HEK293 (cell line): Measurements from ENCODE around the gene IMMP2L.

Experiments used
- CTCF ChIA-PET: fragments of 350-600 bp; formaldehyde crosslinking; extraction: SDS; loops from one replicate; lab custom pipeline; 2021; ENCODE audit warnings: antibody characterized with exemption; lab: Yijun Ruan, JAX
- POLR2A ChIA-PET: fragments of 300-600 bp; formaldehyde crosslinking; extraction: SDS; loops from one replicate; lab custom pipeline; 2020; ENCODE audit warnings: antibody characterized with exemption, inconsistent platforms; lab: Yijun Ruan, JAX
- H3K27ac ChIP-seq: fragments of 200-500 bp; sonication (Bioruptor generic); 2 replicates; pipeline ENCODE4 v1.5.1; 2014; ENCODE audit warnings: low read depth, low read length, control low read depth, inconsistent platforms; ENCODE audit errors: extremely low read depth
- H3K36me3 ChIP-seq, 2 experiments: fragments of 200-500 bp in 1 of 2; sonication (Bioruptor generic) in 1 of 2; 1 replicate in 1 of 2; 2 replicates in 1 of 2; pipeline ENCODE4 v1.5.1; 2014 to 2017; ENCODE audit warnings: inconsistent platforms in 2 of 2, low read length in 2 of 2; ENCODE audit not compliant: control insufficient read depth in 2 of 2, insufficient read depth in 1 of 2
- H3K4me1 ChIP-seq: fragments of 200-500 bp; sonication (Bioruptor generic); 2 replicates; pipeline ENCODE4 v1.5.1; 2014; ENCODE audit warnings: mild to moderate bottlenecking, low read length, inconsistent platforms; ENCODE audit not compliant: control insufficient read depth, insufficient read depth
- H3K4me3 ChIP-seq: 2 replicates; pipeline ENCODE4 v1.5.1; 2011; ENCODE audit warnings: low read depth, mild to moderate bottlenecking, control low read depth, low read length, moderate library complexity
- H3K9me3 ChIP-seq: fragments of 200-500 bp; sonication (Bioruptor generic); 2 replicates; pipeline ENCODE4 v1.5.1; 2014; ENCODE audit warnings: low read depth, low read length, inconsistent platforms; ENCODE audit not compliant: control insufficient read depth, insufficient read depth
- HOXD13 ChIP-seq: sonication (generic); formaldehyde crosslinking; IDR thresholded peaks from 2 replicates; pipeline ENCODE4 v1.8.0; 2022; ENCODE audit warnings: missing genetic modification reagents, borderline replicate concordance
- KLF7 ChIP-seq: fragments of 450-650 bp; formaldehyde crosslinking; IDR thresholded peaks from 2 replicates; pipeline ENCODE4 v1.5.1; 2016; ENCODE audit warnings: missing biosample characterization, missing genetic modification characterization, borderline replicate concordance
- ZNF132 ChIP-seq: fragments of 450-650 bp; formaldehyde crosslinking; IDR thresholded peaks from 2 replicates; pipeline ENCODE4 v1.5.1; 2017; ENCODE audit warnings: missing biosample characterization, missing genetic modification characterization, borderline replicate concordance
- ZNF311 ChIP-seq: fragments of 450-650 bp; formaldehyde crosslinking; IDR thresholded peaks from 2 replicates; pipeline ENCODE4 v1.5.1; 2017; ENCODE audit warnings: missing biosample characterization, missing genetic modification characterization, borderline replicate concordance
- ZNF514 ChIP-seq: fragments of 450-650 bp; formaldehyde crosslinking; IDR thresholded peaks from 2 replicates; pipeline ENCODE4 v1.5.1; 2016; ENCODE audit warnings: missing biosample characterization, missing genetic modification characterization
- ZNF530 ChIP-seq: fragments of 450-650 bp; formaldehyde crosslinking; IDR thresholded peaks from 2 replicates; pipeline ENCODE4 v1.5.1; 2016; ENCODE audit warnings: low read depth, missing biosample characterization, missing genetic modification characterization
- ZNF621 ChIP-seq: fragments of 450-650 bp; formaldehyde crosslinking; IDR thresholded peaks from 2 replicates; pipeline ENCODE4 v1.5.1; 2017; ENCODE audit warnings: missing biosample characterization, missing genetic modification characterization
- ZNF623 ChIP-seq: fragments of 450-650 bp; formaldehyde crosslinking; IDR thresholded peaks from 2 replicates; pipeline ENCODE4 v1.5.1; 2016; ENCODE audit warnings: missing biosample characterization, missing genetic modification characterization
- ZNF654 ChIP-seq: fragments of 450-650 bp; formaldehyde crosslinking; IDR thresholded peaks from 2 replicates; pipeline ENCODE4 v1.5.1; 2016; ENCODE audit warnings: low read depth, missing biosample characterization, missing genetic modification characterization
- ZNF660 ChIP-seq: fragments of 450-650 bp; IDR thresholded peaks from 2 replicates; pipeline ENCODE4 v1.5.1; 2018; ENCODE audit warnings: missing biosample characterization, mild to moderate bottlenecking, missing genetic modification characterization
- ZNF830 ChIP-seq: fragments of 450-650 bp; IDR thresholded peaks from 2 replicates; pipeline ENCODE4 v1.5.0; 2018; ENCODE audit warnings: missing biosample characterization, missing genetic modification characterization, low read depth, mild to moderate bottlenecking, moderate library complexity
- ZXDB ChIP-seq: fragments of 450-650 bp; formaldehyde crosslinking; IDR thresholded peaks from 2 replicates; pipeline ENCODE4 v1.5.1; 2016; ENCODE audit warnings: missing biosample characterization, missing genetic modification characterization
- TF ChIP-seq, protein P1 (sequence below): fragments of 450-650 bp; formaldehyde crosslinking; IDR thresholded peaks from 2 replicates; pipeline ENCODE4 v1.5.1; 2016; ENCODE audit warnings: missing biosample characterization, missing genetic modification characterization
- TF ChIP-seq, protein P2 (sequence below): fragments of 450-650 bp; IDR thresholded peaks from 2 replicates; pipeline ENCODE4 v1.5.1; 2018; ENCODE audit warnings: missing biosample characterization, missing genetic modification characterization
- TF ChIP-seq, protein P3 (sequence below): fragments of 450-650 bp; formaldehyde crosslinking; IDR thresholded peaks from 2 replicates; pipeline ENCODE4 v1.5.0; 2017; ENCODE audit warnings: missing biosample characterization, missing genetic modification characterization, borderline replicate concordance
- TF ChIP-seq, protein P4 (sequence below): fragments of 450-650 bp; formaldehyde crosslinking; IDR thresholded peaks from 2 replicates; pipeline ENCODE4 v1.5.1; 2016; ENCODE audit warnings: missing biosample characterization, missing genetic modification characterization
- TF ChIP-seq, protein P5 (sequence below): fragments of 450-650 bp; formaldehyde crosslinking; IDR thresholded peaks from 2 replicates; pipeline ENCODE4 v1.5.1; 2017; ENCODE audit warnings: missing biosample characterization, missing genetic modification characterization
- TF ChIP-seq, protein P6 (sequence below): fragments of 450-650 bp; formaldehyde crosslinking; IDR thresholded peaks from 2 replicates; pipeline ENCODE4 v1.5.1; 2016; ENCODE audit warnings: missing biosample characterization, missing genetic modification characterization

Gene IMMP2L

DNA sequence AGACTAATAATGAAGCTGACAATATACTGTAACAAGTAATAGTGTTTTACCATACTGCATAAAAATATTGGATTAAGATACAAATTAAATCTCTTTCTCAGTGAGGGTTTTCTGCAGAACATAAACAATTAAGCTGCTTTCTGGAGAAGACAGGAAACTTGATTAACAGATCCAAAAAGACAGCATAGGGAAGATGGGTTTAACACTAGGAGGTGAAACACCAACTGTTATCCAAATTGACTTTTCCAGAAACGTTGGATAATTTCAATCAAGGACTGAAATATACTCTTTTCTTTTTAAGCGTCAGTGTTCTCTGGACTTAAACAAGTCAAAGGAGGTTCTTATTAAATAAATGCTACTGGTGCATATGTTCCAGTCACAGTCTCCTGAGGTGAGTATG lies 45.3 kb upstream of the IMMP2L start:
- no peak overlapping the region for H3K27ac ChIP-seq
- no peak overlapping the region for H3K4me3 ChIP-seq
- H3K4me1 ChIP-seq = no peaks in the 10 kb centered on the region
- POLR2A ChIA-PET = no interaction called here
- CTCF ChIA-PET = interaction anchor here (0.6 kb wide), 1 partner anchor 9 kb away, joined by 4 read pairs; no protein-coding TSS in a partner anchor
- TF ChIP-seq ZNF623 (tag by site-specific recombination) = no peak
- no peaks in the 10 kb centered on the region for H3K9me3 ChIP-seq
- H3K36me3 ChIP-seq = no peaks in the 10 kb centered on the region

DNA sequence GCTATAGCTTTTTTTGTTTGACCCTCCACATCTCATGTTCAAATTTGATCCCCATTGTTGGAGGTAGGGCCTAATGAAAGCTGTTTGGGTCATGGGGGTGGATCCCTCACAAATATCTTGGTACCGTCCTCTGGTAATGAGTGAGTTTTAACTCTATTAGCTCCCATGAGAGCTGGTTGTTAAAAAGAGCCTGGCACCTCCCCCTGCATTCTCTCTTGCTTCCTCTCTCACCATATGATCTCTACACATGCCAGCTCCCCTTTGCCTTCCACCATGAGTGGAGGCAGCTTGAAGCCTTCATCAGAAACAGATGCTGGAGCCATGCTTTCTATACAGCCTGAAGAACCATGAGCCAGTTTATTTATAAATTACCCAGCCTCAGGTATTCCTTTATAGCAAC lies 43.0 kb upstream of the IMMP2L start:
- TF ChIP-seq, protein P1, sequence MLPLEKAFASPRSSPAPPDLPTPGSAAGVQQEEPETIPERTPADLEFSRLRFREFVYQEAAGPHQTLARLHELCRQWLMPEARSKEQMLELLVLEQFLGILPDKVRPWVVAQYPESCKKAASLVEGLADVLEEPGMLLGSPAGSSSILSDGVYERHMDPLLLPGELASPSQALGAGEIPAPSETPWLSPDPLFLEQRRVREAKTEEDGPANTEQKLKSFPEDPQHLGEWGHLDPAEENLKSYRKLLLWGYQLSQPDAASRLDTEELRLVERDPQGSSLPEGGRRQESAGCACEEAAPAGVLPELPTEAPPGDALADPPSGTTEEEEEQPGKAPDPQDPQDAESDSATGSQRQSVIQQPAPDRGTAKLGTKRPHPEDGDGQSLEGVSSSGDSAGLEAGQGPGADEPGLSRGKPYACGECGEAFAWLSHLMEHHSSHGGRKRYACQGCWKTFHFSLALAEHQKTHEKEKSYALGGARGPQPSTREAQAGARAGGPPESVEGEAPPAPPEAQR (tag by site-specific recombination) = no peak
- TF ChIP-seq, protein P2, sequence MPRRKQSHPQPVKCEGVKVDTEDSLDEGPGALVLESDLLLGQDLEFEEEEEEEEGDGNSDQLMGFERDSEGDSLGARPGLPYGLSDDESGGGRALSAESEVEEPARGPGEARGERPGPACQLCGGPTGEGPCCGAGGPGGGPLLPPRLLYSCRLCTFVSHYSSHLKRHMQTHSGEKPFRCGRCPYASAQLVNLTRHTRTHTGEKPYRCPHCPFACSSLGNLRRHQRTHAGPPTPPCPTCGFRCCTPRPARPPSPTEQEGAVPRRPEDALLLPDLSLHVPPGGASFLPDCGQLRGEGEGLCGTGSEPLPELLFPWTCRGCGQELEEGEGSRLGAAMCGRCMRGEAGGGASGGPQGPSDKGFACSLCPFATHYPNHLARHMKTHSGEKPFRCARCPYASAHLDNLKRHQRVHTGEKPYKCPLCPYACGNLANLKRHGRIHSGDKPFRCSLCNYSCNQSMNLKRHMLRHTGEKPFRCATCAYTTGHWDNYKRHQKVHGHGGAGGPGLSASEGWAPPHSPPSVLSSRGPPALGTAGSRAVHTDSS = no peak
- TF ChIP-seq HOXD13 (CRISPR knock-in tag) (no peak), ZNF514 (tag by site-specific recombination) (no peak), ZXDB (tag by site-specific recombination) (no peak), ZNF530 (tag by site-specific recombination) (no peak), ZNF311 (tag by site-specific recombination) (no peak)
- TF ChIP-seq, protein P3, sequence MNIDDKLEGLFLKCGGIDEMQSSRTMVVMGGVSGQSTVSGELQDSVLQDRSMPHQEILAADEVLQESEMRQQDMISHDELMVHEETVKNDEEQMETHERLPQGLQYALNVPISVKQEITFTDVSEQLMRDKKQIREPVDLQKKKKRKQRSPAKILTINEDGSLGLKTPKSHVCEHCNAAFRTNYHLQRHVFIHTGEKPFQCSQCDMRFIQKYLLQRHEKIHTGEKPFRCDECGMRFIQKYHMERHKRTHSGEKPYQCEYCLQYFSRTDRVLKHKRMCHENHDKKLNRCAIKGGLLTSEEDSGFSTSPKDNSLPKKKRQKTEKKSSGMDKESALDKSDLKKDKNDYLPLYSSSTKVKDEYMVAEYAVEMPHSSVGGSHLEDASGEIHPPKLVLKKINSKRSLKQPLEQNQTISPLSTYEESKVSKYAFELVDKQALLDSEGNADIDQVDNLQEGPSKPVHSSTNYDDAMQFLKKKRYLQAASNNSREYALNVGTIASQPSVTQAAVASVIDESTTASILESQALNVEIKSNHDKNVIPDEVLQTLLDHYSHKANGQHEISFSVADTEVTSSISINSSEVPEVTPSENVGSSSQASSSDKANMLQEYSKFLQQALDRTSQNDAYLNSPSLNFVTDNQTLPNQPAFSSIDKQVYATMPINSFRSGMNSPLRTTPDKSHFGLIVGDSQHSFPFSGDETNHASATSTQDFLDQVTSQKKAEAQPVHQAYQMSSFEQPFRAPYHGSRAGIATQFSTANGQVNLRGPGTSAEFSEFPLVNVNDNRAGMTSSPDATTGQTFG (tag by site-specific recombination) = no peak
- no peaks in the 10 kb centered on the region for H3K36me3 ChIP-seq
- POLR2A ChIA-PET = no interaction called here
- no peaks in the 10 kb centered on the region for H3K9me3 ChIP-seq
- CTCF ChIA-PET = no interaction called here
- H3K27ac ChIP-seq = no peak overlapping the region
- H3K4me3 ChIP-seq = no peak overlapping the region
- no peaks in the 10 kb centered on the region for H3K4me1 ChIP-seq

DNA sequence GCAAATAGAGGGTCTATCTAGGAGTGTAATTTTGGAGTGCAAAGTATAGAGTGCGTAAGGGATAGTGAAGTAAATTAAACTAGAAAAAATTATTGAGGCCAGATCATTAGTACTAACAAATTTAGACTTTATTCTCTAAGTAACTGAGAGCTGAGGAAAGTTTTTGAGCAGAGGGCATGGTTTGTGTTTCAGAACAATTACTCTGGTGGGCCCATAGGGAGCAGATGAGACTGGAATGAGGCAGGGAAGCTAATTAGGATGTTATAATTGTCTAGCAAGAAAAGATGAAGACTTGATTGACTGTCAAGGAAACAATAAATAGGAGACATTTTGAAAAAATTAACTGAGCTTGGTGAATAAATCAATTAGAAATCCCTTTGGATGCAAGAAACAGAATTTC lies 37.8 kb upstream of the IMMP2L start:
- Histone ChIP-seq H3K36me3 (no peaks in the 10 kb centered on the region), H3K4me3 (no peak overlapping the region), H3K4me1 (no peaks in the 10 kb centered on the region), H3K9me3 (no peaks in the 10 kb centered on the region), H3K27ac (no peak overlapping the region)
- ChIA-PET CTCF (no interaction called here), POLR2A (no interaction called here)
- TF ChIP-seq, protein P4, sequence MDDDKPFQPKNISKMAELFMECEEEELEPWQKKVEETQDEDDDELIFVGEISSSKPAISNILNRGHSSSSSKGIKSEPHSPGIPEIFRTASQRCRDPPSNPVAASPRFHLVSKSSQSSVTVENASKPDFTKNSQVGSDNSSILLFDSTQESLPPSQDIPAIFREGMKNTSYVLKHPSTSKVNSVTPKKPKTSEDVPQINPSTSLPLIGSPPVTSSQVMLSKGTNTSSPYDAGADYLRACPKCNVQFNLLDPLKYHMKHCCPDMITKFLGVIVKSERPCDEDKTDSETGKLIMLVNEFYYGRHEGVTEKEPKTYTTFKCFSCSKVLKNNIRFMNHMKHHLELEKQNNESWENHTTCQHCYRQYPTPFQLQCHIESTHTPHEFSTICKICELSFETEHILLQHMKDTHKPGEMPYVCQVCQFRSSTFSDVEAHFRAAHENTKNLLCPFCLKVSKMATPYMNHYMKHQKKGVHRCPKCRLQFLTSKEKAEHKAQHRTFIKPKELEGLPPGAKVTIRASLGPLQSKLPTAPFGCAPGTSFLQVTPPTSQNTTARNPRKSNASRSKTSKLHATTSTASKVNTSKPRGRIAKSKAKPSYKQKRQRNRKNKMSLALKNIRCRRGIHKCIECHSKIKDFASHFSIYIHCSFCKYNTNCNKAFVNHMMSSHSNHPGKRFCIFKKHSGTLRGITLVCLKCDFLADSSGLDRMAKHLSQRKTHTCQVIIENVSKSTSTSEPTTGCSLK (tag by site-specific recombination) = no peak
- TF ChIP-seq ZNF660 (tag by site-specific recombination) (no peak), ZNF621 (tag by site-specific recombination) (no peak), ZNF654 (tag by site-specific recombination) (no peak), KLF7 (tag by site-specific recombination) (no peak), ZNF830 (no peak), ZNF132 (tag by site-specific recombination) (no peak)
- TF ChIP-seq, protein P5, sequence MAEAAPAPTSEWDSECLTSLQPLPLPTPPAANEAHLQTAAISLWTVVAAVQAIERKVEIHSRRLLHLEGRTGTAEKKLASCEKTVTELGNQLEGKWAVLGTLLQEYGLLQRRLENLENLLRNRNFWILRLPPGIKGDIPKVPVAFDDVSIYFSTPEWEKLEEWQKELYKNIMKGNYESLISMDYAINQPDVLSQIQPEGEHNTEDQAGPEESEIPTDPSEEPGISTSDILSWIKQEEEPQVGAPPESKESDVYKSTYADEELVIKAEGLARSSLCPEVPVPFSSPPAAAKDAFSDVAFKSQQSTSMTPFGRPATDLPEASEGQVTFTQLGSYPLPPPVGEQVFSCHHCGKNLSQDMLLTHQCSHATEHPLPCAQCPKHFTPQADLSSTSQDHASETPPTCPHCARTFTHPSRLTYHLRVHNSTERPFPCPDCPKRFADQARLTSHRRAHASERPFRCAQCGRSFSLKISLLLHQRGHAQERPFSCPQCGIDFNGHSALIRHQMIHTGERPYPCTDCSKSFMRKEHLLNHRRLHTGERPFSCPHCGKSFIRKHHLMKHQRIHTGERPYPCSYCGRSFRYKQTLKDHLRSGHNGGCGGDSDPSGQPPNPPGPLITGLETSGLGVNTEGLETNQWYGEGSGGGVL (tag by site-specific recombination) = no peak
- TF ChIP-seq, protein P6, sequence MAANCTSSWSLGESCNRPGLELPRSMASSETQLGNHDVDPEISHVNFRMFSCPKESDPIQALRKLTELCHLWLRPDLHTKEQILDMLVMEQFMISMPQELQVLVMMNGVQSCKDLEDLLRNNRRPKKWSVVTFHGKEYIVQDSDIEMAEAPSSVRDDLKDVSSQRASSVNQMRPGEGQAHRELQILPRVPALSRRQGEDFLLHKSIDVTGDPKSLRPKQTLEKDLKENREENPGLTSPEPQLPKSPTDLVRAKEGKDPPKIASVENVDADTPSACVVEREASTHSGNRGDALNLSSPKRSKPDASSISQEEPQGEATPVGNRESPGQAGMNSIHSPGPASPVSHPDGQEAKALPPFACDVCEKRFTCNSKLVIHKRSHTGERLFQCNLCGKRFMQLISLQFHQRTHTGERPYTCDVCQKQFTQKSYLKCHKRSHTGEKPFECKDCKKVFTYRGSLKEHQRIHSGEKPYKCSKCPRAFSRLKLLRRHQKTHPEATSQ = no peak
- TF ChIP-seq, protein P1 (tag by site-specific recombination) = no peak
